Daoy (cell line): Measurements from ENCODE around the gene GUF1. TPM values are rescaled to one million over a fixed set of nuclear protein-coding genes. Genes with fewer than 3 reads are reported as not detected.
A peak's percentile ranks its signal among the peaks of the same experiment; 100 is the strongest.

Source experiments
- DNase-seq: peaks from one replicate; pipeline ENCODE4 v3.0.0-alpha.2; 2015; ENCODE audit warnings: low read depth
- total RNA-seq: library from RNA; depleted of rRNA; stranded (reverse); fragments of >200 nt; shearing (Covaris generic); gene quantifications from 2 replicates; pipeline ENCODE4 v1.2.3, GENCODE V29; 2014; rRNA removed

GUF1 gene
- total RNA-seq = 15.9 and 16.0 TPM in 2 replicates

- peak; percentile 94 for DNase-seq
Observed at GRCh38 chr4:44678094-44679041, at the start of gene GUF1. Gene GUF1, plus strand, starts transcription at chr4:44678420. Its CDS starts 203 bp downstream, at chr4:44678623.

DNA sequence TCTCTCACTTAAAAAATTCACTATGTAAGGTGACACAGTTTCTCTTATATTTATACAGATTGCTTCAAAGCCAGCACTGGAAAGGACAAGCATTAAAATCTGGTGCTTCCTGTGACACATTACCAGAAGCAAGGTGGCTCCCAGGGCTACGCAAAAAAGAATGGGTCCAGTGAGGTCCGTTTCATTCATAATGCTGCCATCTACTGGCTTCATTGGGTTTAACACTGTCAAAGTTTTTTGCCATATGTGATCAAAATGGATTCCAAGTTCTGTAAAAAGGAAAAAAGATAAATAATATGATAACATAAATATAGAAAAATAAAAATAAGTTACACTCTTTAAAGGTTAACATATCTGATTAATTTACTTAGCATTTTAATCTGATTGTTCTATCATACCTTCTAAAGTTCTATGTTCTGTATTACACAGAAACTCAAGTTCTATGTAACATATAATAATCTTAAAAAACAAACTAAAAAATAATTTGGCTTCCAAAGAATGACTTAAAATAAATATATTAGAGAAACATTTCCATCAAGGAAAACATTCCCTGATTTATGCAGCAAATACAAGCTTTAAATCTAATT, 48.8 kb upstream of the GUF1 start:
- DNase-seq = peak; percentile 14

- DNase-seq = no peak
Observed at GRCh38 chr4:44632089-44632488, 46.1 kb upstream of the GUF1 start.

GRCh38 chr4:44632733-44633132, 45.5 kb upstream of the GUF1 start:
- DNase-seq = no peak

- no peak for DNase-seq
Observed at GRCh38 chr4:44638091-44638490, 40.1 kb upstream of the GUF1 start.

GRCh38 chr4:44646151-44646550, 32.1 kb upstream of the GUF1 start:
- no peak for DNase-seq

DNA sequence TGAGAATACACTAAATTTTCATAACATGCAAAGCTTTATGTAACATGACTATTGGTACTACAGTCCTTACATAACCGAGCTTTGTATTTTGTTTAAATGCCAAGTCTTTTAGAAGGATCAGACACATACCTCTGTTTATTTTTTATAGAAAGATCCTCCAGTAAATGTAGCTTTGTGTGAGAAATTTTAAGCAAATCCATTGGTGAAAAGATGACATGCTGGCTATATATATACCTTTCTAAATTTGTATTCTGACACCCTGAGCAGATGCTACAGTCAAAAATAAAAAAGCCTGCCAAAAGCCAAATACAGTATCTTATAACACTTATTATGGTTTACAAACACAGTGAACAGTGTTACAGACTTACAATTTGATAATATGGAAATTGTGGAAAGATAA, 26.8 kb upstream of the GUF1 start, which contains the start of gene YIPF7:
Gene YIPF7, minus strand, starts transcription at position 201 of the 400 bp plus-strand sequence. CDS start 1,525 bp downstream, outside the sequence.
- DNase-seq = no peak

GRCh38 chr4:44652002-44652401, 26.2 kb upstream of the GUF1 start:
- no peak for DNase-seq

GRCh38 chr4:44660396-44660795, 17.8 kb upstream of the GUF1 start:
- no peak for DNase-seq

DNA sequence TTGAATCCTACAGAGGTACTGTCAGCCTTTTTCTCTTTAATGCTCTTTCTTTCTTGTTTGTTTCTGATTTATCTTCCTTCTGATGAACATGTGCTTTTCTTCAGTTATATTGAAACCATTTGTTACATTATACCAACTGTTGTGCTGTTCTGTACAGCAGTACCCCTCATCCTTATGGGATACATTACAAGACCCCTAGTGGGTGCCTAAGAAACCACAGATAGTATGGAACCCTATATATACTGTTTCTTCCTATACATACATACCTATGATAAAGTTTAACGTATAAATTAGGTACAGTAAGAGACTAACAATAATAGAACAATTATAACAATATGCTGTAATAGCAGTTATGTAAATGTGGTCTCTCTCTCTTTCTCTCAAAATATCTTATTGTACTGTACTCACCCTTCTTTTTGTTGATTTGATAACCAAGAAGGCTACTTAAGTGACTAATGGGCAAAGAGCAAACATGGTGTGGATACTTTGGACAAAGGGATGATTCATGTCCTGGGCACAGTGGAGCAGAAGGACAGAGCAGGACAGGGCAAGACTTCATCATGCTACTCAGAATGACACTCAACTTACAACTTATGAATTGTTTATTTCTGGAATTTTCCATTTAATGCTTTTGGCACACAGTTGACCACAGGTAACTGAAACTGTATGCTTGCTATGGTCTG, 16.1 kb upstream of the GUF1 start:
- no peak for DNase-seq

DNA sequence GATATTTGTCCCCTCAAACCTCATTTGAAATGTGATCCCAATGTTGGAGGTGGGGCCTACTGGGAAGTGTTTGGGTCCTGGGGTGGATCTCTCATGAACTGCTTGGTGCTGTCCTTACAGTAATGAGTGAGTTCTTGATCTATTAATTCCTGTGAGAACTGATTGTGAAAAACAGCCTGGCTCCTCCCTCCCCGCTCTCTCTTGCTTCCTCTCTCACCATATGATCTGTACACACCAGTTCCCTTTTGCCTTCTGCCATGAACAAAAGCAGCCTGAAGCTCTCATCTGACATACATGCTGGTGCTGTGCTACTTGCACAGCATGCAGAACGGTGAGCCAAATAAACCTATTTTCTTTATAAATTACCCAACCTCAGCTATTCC, 15.6 kb upstream of the GUF1 start:
- no peak for DNase-seq

GRCh38 chr4:44663539-44664263, 14.5 kb upstream of the GUF1 start:
- no peak for DNase-seq

DNA sequence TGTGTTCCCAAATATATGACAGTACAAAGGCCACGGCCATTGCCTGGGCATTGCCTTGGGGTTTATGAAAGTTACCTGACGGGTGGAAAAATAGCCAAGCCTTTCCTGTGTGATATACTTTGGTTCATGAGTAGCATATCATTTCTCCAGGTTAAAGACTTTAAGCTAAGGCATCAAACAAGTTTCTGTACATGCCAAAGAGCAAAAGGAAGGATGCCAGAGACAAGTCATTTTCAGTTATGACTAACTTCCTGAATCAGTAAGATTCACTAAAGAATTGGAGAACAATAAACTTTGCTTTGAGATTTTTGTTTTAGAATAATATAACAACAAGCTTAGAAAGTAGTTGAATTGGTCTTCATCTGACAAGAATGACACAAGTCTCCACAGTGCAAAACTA, 9.7 kb upstream of the GUF1 start:
- DNase-seq = no peak

DNA sequence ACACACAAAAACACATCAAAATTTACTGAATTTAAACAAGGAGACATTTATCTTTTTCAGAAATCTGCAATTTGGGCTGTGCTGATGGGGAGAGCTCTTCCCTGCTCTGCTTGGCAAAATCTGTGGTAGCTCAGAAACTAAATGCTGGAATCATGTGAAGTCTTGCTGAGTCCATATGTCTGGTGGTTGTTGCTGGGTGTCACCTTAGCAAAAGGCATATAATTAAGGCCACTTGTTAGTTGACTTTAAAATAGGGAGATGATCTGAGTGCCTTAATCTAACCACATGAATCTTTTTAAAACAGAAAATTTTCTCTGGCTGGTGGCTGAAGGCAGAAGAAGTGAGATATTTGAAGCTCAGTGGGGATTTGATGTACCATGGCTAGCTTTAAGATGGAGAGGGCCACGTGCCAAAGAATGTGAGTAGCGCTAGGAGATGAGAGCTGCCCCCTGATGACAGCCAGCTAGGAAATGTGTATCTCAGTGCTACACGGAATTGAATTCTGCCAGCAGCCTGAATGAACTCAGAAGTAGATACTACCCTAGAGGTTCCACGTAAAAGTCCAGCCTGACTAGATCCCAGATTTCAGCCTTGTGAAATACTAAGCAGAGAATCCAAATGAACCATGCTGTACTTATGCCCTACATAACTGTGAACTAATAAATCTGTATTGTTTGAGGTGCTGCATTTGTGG, 7.6 kb upstream of the GUF1 start:
- no peak for DNase-seq

GRCh38 chr4:44671636-44672035, 6.6 kb upstream of the GUF1 start:
- DNase-seq = no peak

DNA sequence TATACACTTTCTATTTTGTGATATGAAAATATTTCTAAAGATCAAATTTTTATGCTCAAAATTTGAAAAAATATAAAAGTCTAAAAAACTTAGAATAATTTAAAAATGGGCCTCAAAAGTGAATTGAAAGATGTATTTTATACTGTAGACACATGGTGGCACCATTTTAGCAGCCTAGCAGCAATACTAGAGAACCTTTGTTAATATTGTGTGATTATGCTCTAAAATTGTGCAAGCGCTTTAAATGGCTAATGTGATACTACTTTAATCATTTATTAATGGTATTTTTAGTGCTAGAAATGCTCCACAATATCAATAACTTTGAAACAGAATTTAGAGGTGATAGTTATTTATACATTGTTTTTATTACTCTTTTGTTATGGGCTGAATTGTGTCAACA, 3.7 kb upstream of the GUF1 start:
- DNase-seq = no peak

DNA sequence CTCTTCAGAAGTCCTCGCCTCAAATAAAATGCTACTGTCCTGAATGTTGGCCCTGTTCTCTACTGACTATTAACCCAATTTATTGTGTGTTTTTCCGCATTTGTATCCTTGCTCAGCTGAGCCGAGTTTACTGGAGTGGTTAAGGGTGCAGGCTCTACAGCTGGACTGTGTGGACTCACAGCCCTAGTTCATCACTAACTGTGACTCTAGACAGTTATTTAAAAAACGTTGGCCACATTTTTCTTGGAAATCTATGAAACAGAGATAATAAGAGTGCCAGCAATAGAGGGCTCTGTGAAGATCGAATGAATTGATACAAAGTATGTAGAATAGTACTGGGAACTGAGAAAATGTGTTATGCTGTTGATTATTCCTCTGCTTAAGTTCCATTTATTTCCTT, 2.9 kb upstream of the GUF1 start:
- DNase-seq = no peak

GRCh38 chr4:44679060-44679459, 840 bp downstream of the GUF1 start:
- DNase-seq = no peak

DNA sequence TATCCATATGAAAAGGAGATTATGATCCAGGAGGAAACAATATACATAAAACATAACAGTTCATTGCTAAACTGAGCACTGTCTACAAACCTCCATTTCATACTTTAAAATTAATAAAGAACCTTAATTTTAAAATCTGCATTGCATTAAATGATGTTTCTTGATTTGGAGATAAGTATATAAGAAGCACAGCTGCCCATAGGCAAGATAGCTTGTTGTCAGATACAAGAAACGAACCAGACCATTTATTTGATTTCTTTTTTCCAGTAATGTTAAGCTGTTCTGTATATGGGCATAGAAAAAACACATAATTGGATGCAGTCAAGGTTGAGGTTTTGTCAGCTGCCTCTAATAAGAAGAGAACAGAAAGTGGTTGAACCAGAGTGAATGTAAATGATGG, 6.4 kb downstream of the GUF1 start:
- no peak for DNase-seq

- DNase-seq = no peak
Observed at GRCh38 chr4:44700427-44700826, 22.2 kb downstream of the GUF1 start.

DNA sequence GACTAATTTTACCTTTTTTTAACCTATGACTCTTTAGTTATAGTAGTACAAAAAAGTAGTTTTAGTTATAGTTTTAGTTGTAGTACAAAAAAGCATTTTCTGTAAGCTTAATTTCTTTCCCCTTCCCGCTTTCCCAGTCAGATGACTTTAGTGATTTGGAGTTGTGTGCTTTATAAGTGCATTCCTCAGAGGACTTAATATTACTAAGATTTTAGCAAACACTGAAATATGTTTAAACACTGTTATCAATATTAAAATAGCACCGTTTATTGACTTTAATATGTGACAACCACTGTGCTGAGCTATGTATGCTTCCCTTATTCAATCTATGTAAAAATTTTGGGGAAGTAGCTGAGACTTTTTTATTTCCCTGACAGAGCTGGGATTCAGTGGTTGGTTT, 22.8 kb downstream of the GUF1 start:
- no peak for DNase-seq
